PC-3 (cell line): ENCODE results near the gene PAPSS1.

Experiments used
- CTCF ChIP-seq: fragments of 300-600 bp; sonication (generic); conservative IDR thresholded peaks from 2 replicates; pipeline ENCODE4 v1.5.1; 2017; ENCODE audit warnings: antibody characterized with exemption, low read depth, mild to moderate bottlenecking, low read length
- EZH2 ChIP-seq: fragments of 300-600 bp; sonication (generic); IDR thresholded peaks from one replicate; pipeline ENCODE4 v1.6.1; 2017; ENCODE audit warnings: antibody characterized with exemption, mild to moderate bottlenecking, low read length; ENCODE audit not compliant: unreplicated experiment

- no peak; the same call in 1 of the 2 replicates for TF ChIP-seq CTCF
- TF ChIP-seq EZH2: no peak
Observed at GRCh38 chr4:107654694-107655093, 65.3 kb downstream of the PAPSS1 start.
